Endothelial cell (in vitro differentiated cells): ENCODE data around the gene LAMC1. TPM values are rescaled to one million over a fixed set of nuclear protein-coding genes. Genes with fewer than 3 reads are reported as not detected.

ENCODE experiments used
- DNase-seq: peaks from one replicate; pipeline ENCODE4 v3.0.0; 2021; ENCODE audit warnings: low spot score
- H3K27ac Mint-ChIP-seq: one replicate; pipeline ENCODE4 v1.8.0; 2021; ENCODE audit warnings: mixed read lengths, inconsistent platforms; ENCODE audit not compliant: unreplicated experiment
- H3K27me3 Mint-ChIP-seq: one replicate; pipeline ENCODE4 v1.8.0; 2021; ENCODE audit warnings: mild to moderate bottlenecking, moderate library complexity, mixed read lengths, inconsistent platforms; ENCODE audit not compliant: unreplicated experiment
- H3K36me3 Mint-ChIP-seq: one replicate; pipeline ENCODE4 v1.8.0; 2021; ENCODE audit warnings: mild to moderate bottlenecking, low read depth, mixed read lengths, inconsistent platforms; ENCODE audit not compliant: unreplicated experiment
- H3K4me1 Mint-ChIP-seq: one replicate; pipeline ENCODE4 v1.8.0; 2021; ENCODE audit warnings: mild to moderate bottlenecking, mixed read lengths, inconsistent platforms; ENCODE audit not compliant: unreplicated experiment
- H3K4me3 Mint-ChIP-seq: one replicate; pipeline ENCODE4 v1.8.0; 2021; ENCODE audit warnings: mild to moderate bottlenecking, mixed read lengths, inconsistent platforms; ENCODE audit not compliant: unreplicated experiment
- H3K9me3 Mint-ChIP-seq: one replicate; pipeline ENCODE4 v1.8.0; 2021; ENCODE audit warnings: mixed read lengths, inconsistent platforms; ENCODE audit not compliant: unreplicated experiment
- total RNA-seq: library from RNA; stranded (reverse); fragmentation: NEBNext Ultra II Directional; extraction: Animal tissue kit (Norgen Biotek cat#: 25700); gene quantifications from one replicate; pipeline ENCODE4 v1.2.1, GENCODE V29; 2021; ENCODE audit not compliant: unreplicated experiment
- TF ChIP-seq, protein P1 (sequence below): fragments of 200-600 bp; sonication (generic); IDR thresholded peaks from one replicate; pipeline ENCODE4 v1.5.0; 2021; ENCODE audit warnings: antibody characterized with exemption; ENCODE audit not compliant: unreplicated experiment

Gene LAMC1
- total RNA-seq, 1 donor from 2014 or later, result 265 TPM

DNA sequence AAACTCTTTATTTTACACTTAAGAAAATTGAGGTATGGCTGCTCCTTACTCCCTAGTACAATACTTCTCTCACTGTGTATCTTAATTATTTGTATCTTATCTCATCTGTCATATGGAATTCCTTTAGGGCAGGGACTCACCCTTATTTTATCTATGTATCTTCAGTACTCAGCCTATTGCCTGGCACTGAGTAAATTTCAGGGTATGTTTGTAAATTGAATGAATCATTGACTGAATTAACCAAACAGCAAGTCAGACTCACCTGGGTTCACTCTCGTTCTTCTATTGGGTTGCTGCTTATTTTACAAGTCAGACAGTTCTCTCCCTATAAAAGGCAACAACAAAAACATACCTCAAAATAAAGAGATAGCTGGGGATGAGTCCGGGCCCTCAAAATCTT lies 63.8 kb downstream of the LAMC1 start:
- H3K4me1 Mint-ChIP-seq, result peaks cover 15% of the 10 kb centered on the region
- H3K4me3 Mint-ChIP-seq, result no peak overlapping the region
- H3K36me3 Mint-ChIP-seq, result no peaks in the 10 kb centered on the region
- H3K27me3 Mint-ChIP-seq, result peaks cover 1% of the 10 kb centered on the region
- H3K27ac Mint-ChIP-seq, result no peak overlapping the region
- TF ChIP-seq, protein P1, sequence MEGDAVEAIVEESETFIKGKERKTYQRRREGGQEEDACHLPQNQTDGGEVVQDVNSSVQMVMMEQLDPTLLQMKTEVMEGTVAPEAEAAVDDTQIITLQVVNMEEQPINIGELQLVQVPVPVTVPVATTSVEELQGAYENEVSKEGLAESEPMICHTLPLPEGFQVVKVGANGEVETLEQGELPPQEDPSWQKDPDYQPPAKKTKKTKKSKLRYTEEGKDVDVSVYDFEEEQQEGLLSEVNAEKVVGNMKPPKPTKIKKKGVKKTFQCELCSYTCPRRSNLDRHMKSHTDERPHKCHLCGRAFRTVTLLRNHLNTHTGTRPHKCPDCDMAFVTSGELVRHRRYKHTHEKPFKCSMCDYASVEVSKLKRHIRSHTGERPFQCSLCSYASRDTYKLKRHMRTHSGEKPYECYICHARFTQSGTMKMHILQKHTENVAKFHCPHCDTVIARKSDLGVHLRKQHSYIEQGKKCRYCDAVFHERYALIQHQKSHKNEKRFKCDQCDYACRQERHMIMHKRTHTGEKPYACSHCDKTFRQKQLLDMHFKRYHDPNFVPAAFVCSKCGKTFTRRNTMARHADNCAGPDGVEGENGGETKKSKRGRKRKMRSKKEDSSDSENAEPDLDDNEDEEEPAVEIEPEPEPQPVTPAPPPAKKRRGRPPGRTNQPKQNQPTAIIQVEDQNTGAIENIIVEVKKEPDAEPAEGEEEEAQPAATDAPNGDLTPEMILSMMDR, result no peak
- H3K9me3 Mint-ChIP-seq, result no peaks in the 10 kb centered on the region
- DNase-seq, result no peak

DNA sequence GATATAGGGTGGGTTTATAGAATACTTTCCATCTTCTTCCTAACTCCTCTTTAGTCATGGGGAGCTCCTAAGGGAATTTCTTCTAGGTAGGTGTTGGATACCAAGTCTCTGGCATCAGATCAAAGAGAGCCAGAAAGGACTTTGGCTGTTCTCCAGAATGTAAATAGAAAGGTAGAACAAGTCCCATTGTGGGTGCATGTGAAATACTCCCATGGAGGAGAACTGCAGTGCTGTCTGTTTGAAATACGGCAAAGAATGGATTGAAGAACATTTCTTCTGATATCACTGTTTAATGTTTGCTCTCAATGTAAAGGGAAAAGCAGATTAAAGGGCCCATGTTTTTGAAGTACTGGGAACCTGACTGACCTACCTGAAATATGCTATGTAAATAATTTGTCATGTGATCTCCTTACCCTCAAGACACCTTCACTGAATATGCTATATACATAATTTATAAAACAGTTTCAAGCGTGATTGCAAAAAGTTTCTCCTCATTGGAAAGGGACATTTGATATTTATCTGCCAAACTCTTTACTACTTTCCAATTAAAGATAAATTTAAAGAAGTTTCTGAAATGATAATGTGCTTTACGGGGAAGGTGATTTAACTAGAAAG lies 65.9 kb downstream of the LAMC1 start:
- DNase-seq, result no peak
- H3K36me3 Mint-ChIP-seq, result no peaks in the 10 kb centered on the region
- H3K27ac Mint-ChIP-seq, result no peak overlapping the region
- H3K4me1 Mint-ChIP-seq, result peaks cover 30% of the 10 kb centered on the region
- H3K9me3 Mint-ChIP-seq, result no peaks in the 10 kb centered on the region
- TF ChIP-seq, protein P1, result no peak
- H3K4me3 Mint-ChIP-seq, result no peak overlapping the region
- peaks cover 1% of the 10 kb centered on the region for H3K27me3 Mint-ChIP-seq

DNA sequence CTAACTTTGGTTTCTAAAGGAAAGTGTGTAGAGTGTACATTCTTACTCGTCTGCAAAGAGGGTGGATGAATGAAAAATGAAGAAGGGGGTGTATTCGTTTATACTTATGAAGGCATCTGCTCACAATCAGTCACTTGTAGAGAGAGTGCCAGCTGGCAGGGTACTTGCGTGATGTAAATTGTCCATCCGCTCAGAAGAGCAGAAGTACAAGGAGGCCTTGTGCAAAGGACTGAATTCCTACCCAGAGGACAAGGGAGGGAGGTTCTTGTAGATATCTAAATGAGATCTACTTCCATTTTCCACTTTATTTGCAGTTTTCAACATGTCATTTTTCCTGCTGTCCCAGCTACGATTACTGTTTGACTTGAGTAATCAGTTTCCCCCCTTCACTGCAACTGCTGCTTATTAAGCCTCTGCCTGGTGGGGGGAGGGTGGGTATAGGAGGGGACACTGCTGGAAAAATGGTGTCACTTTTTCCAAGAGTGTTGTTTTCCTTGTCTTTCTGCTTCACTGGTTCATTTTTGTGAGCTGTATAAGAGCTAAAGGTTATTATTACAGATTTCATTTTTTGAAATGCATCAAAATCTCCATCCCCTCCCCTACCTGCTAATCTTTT lies 67.3 kb downstream of the LAMC1 start:
- H3K27me3 Mint-ChIP-seq, result peaks cover 1% of the 10 kb centered on the region
- TF ChIP-seq, protein P1, result no peak
- H3K36me3 Mint-ChIP-seq, result no peaks in the 10 kb centered on the region
- peaks cover 30% of the 10 kb centered on the region for H3K4me1 Mint-ChIP-seq
- H3K27ac Mint-ChIP-seq, result no peak overlapping the region
- no peak for DNase-seq
- H3K4me3 Mint-ChIP-seq, result no peak overlapping the region
- H3K9me3 Mint-ChIP-seq, result no peaks in the 10 kb centered on the region

DNA sequence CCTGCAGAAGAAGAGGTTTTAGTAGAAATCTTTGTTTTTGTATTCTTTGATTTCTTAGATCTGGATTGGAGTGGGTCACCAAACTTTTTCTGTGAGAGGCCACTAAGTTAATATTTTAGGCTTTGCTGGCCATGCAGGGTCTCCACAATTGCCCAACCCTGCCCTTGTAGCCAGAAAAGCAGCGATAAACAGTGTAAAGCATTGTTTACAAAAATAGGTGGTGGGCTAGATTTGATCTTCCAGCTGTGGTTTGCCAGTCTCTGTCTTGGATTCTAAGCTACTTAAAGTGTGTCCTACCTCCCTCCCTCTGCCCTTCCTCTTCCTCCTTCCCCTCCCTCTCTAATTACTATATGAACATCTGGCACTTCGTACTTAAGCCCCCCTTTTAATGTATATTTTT lies 68.0 kb downstream of the LAMC1 start:
- TF ChIP-seq, protein P1, result no peak
- H3K4me1 Mint-ChIP-seq, result peaks cover 31% of the 10 kb centered on the region
- H3K27ac Mint-ChIP-seq, result no peak overlapping the region
- H3K27me3 Mint-ChIP-seq, result no peaks in the 10 kb centered on the region
- H3K9me3 Mint-ChIP-seq, result no peaks in the 10 kb centered on the region
- H3K36me3 Mint-ChIP-seq, result no peaks in the 10 kb centered on the region
- no peak overlapping the region for H3K4me3 Mint-ChIP-seq
- DNase-seq, result no peak

DNA sequence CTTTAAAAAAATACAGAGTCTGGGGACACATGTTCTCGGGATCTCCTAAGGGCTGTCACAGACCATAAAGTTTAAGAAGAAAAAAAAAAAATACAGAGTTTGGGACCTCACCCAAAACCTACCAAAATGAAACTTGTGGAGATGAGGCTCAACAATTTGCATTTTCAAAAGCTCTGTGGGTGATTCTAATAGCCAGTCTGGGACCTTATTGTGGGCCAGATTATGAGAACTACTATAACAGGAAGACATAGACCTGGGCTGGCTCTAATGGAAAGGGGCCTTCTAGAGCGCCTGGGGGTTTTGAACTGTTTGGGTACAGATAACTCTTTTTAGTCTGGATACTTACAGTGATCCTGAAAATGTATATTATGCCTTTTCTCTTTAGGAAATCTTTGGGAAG lies 69.1 kb downstream of the LAMC1 start:
- Mint-ChIP-seq H3K27ac (no peak overlapping the region), H3K4me1 (peaks cover 41% of the 10 kb centered on the region)

More for the DNA sequence above, 69.1 kb downstream of the LAMC1 start:
- TF ChIP-seq, protein P1, result no peak
- Mint-ChIP-seq H3K27me3 (no peaks in the 10 kb centered on the region), H3K36me3 (no peaks in the 10 kb centered on the region), H3K9me3 (no peaks in the 10 kb centered on the region), H3K4me3 (no peak overlapping the region)
- no peak for DNase-seq
